Bronchus fibroblast of lung (primary cell): Measurements from ENCODE around the gene FRMPD4. TPM values are rescaled to one million over a fixed set of nuclear protein-coding genes. Genes with fewer than 3 reads are reported as not detected.

Experiments used
- total RNA-seq: library from RNA; depleted of rRNA; stranded (reverse); fragments of >200 nt; gene quantifications from 2 replicates; pipeline ENCODE4 v1.2.3, GENCODE V29; 2015

Gene FRMPD4
- 0.30 and 0.50 TPM in 2 replicates for total RNA-seq

GRCh38 chrX:12138361-12139313 lies at the start of gene FRMPD4:
FRMPD4 (plus strand) TSS chrX:12138473; CDS start chrX:12138972, 499 bp downstream.

